Measurements from ENCODE around the gene DCLK1.

DCLK1 gene

GRCh38 chr13:36014763-36015162 is 116.4 kb downstream of the DCLK1 start:
- Histone ChIP-seq H2BK5ac (ENCODE audit: low read length) (no peak overlapping the region), H3K36me3 (ENCODE audit: control insufficient read depth, insufficient read depth, low read length) (no peaks in the 10 kb centered on the region), H3K4ac (ENCODE audit: low read depth, low read length) (no peak overlapping the region), H3K4me3 (ENCODE audit: low read length) (no peak overlapping the region), H2BK15ac (replicated peaks; ENCODE audit: low read depth) (no peak overlapping the region), H3K4me1 (ENCODE audit: control insufficient read depth, low read depth, low read length) (no peaks in the 10 kb centered on the region), H3K27me3 (ENCODE audit: insufficient read depth, low read length, poor library complexity) (no peaks in the 10 kb centered on the region), H4K8ac (ENCODE audit: low read depth, low read length) (no peak overlapping the region), H3K4me2 (ENCODE audit: low read length) (no peak overlapping the region), H3K9ac (ENCODE audit: low read length) (no peak overlapping the region), H3K18ac (ENCODE audit: low read length) (no peak overlapping the region), H3K23ac (ENCODE audit: low read length) (no peak overlapping the region), H2AK5ac (ENCODE audit: low read length) (no peak overlapping the region), H4K5ac (ENCODE audit: low read length) (no peak overlapping the region), H2BK120ac (ENCODE audit: low read depth, low read length) (no peak overlapping the region), H3K27ac (ENCODE audit: low read depth, low read length) (no peak overlapping the region), H3K79me2 (ENCODE audit: control insufficient read depth, insufficient read depth, low read length) (no peaks in the 10 kb centered on the region), H3K79me1 (ENCODE audit: low read length) (no peaks in the 10 kb centered on the region), H3K56ac (ENCODE audit: low read length) (no peak overlapping the region)
- no peak for DNase-seq
- no CpG with 5 or more reads among the region's 3 CpGs for WGBS (ENCODE audit: extremely low coverage, insufficient coverage, low lambda C conversion rate)

GRCh38 chr13:36006894-36007675 is 124.1 kb downstream of the DCLK1 start:
- no peaks in the 10 kb centered on the region for H3K79me2 ChIP-seq (ENCODE audit: control insufficient read depth, insufficient read depth, low read length)
- H3K79me1 ChIP-seq (ENCODE audit: low read length) = no peaks in the 10 kb centered on the region
- no peak overlapping the region for H2BK5ac ChIP-seq (ENCODE audit: low read length)
- no peaks in the 10 kb centered on the region for H3K27me3 ChIP-seq (ENCODE audit: insufficient read depth, low read length, poor library complexity)
- H3K9ac ChIP-seq (ENCODE audit: low read length) = no peak overlapping the region
- H4K5ac ChIP-seq (ENCODE audit: low read length) = no peak overlapping the region
- H3K23ac ChIP-seq (ENCODE audit: low read length) = no peak overlapping the region
- no peak overlapping the region for H4K8ac ChIP-seq (ENCODE audit: low read depth, low read length)
- no peak for DNase-seq
- H2BK120ac ChIP-seq (ENCODE audit: low read depth, low read length) = no peak overlapping the region
- H3K4me3 ChIP-seq (ENCODE audit: low read length) = no peak overlapping the region
- no peaks in the 10 kb centered on the region for H3K4me1 ChIP-seq (ENCODE audit: control insufficient read depth, low read depth, low read length)
- H3K4me2 ChIP-seq (ENCODE audit: low read length) = no peak overlapping the region
- H2BK15ac ChIP-seq (replicated peaks; ENCODE audit: low read depth) = no peak overlapping the region
- H3K18ac ChIP-seq (ENCODE audit: low read length) = no peak overlapping the region
- H3K56ac ChIP-seq (ENCODE audit: low read length) = no peak overlapping the region
- no peak overlapping the region for H2AK5ac ChIP-seq (ENCODE audit: low read length)
- no peaks in the 10 kb centered on the region for H3K36me3 ChIP-seq (ENCODE audit: control insufficient read depth, insufficient read depth, low read length)
- no peak overlapping the region for H3K27ac ChIP-seq (ENCODE audit: low read depth, low read length)
- WGBS (ENCODE audit: extremely low coverage, insufficient coverage, low lambda C conversion rate) = no CpG with 5 or more reads among the region's 5 CpGs
- no peak overlapping the region for H3K4ac ChIP-seq (ENCODE audit: low read depth, low read length)

DNA sequence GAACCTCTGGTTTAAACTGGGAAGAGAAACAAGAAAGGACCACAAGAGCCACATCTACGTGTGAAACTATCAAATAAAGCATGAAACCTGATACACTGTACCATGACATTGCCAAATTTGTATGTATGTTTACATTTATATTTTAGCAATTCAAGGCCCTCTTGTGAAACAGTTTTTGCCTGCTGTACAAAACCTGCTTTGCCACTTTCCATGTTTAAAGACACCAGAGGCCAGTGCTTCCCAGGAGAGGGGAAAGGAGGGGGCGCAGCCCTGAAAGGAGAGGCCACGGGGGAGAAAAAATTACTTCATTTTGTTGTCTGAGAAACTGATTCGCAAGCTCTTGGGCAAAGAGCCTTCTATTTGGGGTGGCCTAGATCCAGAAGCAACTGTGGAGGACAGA is 124.8 kb downstream of the DCLK1 start:
- Histone ChIP-seq H2AK5ac (ENCODE audit: low read length) (no peak overlapping the region), H3K4ac (ENCODE audit: low read depth, low read length) (no peak overlapping the region), H3K23ac (ENCODE audit: low read length) (no peak overlapping the region), H3K4me1 (ENCODE audit: control insufficient read depth, low read depth, low read length) (no peaks in the 10 kb centered on the region), H3K79me1 (ENCODE audit: low read length) (no peaks in the 10 kb centered on the region), H3K4me2 (ENCODE audit: low read length) (no peak overlapping the region), H2BK15ac (replicated peaks; ENCODE audit: low read depth) (no peak overlapping the region), H3K9ac (ENCODE audit: low read length) (no peak overlapping the region), H2BK5ac (ENCODE audit: low read length) (no peak overlapping the region), H2BK120ac (ENCODE audit: low read depth, low read length) (no peak overlapping the region), H3K56ac (ENCODE audit: low read length) (no peak overlapping the region), H4K8ac (ENCODE audit: low read depth, low read length) (peak overlapping the region; percentile 65), H3K36me3 (ENCODE audit: control insufficient read depth, insufficient read depth, low read length) (no peaks in the 10 kb centered on the region), H3K27me3 (ENCODE audit: insufficient read depth, low read length, poor library complexity) (no peaks in the 10 kb centered on the region), H3K79me2 (ENCODE audit: control insufficient read depth, insufficient read depth, low read length) (no peaks in the 10 kb centered on the region), H4K5ac (ENCODE audit: low read length) (no peak overlapping the region), H3K18ac (ENCODE audit: low read length) (no peak overlapping the region), H3K4me3 (ENCODE audit: low read length) (no peak overlapping the region), H3K27ac (ENCODE audit: low read depth, low read length) (no peak overlapping the region)
- WGBS (ENCODE audit: extremely low coverage, insufficient coverage, low lambda C conversion rate) = no CpG with 5 or more reads among the region's 4 CpGs
- no peak for DNase-seq

DNA sequence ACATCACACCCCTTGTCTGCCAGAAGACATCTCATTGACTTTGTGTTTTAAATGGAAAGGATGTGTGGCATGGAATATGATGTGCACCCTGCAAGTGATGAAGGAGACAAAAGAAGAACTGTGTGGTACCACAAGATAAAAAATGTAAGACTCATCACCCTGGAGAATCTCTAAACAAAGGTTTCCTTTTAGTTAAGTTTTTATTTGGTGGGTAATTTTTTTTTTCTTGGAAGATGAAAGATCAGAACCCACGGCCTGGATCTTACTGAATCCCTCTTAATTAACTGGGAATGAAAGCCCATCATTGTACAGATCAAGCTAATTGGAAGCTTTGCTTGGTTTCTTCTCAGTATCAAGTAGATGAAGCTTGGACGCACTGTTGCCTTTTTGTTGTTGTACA is 129.6 kb downstream of the DCLK1 start:
- Histone ChIP-seq H3K4me2 (ENCODE audit: low read length) (no peak overlapping the region), H2BK5ac (ENCODE audit: low read length) (no peak overlapping the region), H2BK15ac (replicated peaks; ENCODE audit: low read depth) (no peak overlapping the region), H3K56ac (ENCODE audit: low read length) (no peak overlapping the region), H4K8ac (ENCODE audit: low read depth, low read length) (no peak overlapping the region), H3K23ac (ENCODE audit: low read length) (no peak overlapping the region), H3K36me3 (ENCODE audit: control insufficient read depth, insufficient read depth, low read length) (no peaks in the 10 kb centered on the region), H3K27me3 (ENCODE audit: insufficient read depth, low read length, poor library complexity) (no peaks in the 10 kb centered on the region), H3K79me2 (ENCODE audit: control insufficient read depth, insufficient read depth, low read length) (no peaks in the 10 kb centered on the region), H3K4me1 (ENCODE audit: control insufficient read depth, low read depth, low read length) (no peaks in the 10 kb centered on the region), H2BK120ac (ENCODE audit: low read depth, low read length) (no peak overlapping the region), H3K27ac (ENCODE audit: low read depth, low read length) (no peak overlapping the region), H2AK5ac (ENCODE audit: low read length) (no peak overlapping the region), H3K9ac (ENCODE audit: low read length) (no peak overlapping the region), H3K79me1 (ENCODE audit: low read length) (no peaks in the 10 kb centered on the region), H4K5ac (ENCODE audit: low read length) (no peak overlapping the region), H3K4ac (ENCODE audit: low read depth, low read length) (no peak overlapping the region), H3K4me3 (ENCODE audit: low read length) (no peak overlapping the region), H3K18ac (ENCODE audit: low read length) (no peak overlapping the region)
- no CpG with 5 or more reads among the region's 2 CpGs for WGBS (ENCODE audit: extremely low coverage, insufficient coverage, low lambda C conversion rate)
- no peak for DNase-seq

DNA sequence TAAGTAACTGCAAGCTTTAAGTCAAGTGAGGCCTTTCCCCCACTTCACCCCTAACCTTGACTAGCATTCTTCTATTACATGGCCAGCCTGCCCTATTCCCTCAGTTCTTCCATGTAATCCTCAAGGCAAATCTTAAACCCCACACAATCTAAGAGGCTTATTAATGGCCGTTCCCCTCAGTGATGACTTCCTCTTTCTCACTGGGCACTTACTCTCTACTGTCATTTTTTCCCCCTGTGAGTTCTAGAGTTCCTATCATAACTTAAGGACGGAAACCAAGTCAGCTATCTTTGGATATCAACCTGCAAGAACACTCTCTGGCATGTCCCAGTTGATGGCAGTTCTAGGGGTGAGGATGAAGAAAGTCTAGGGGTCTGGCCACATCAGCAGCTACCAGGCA is 131.2 kb downstream of the DCLK1 start:
- H3K4me2 ChIP-seq (ENCODE audit: low read length) = no peak overlapping the region
- WGBS (ENCODE audit: extremely low coverage, insufficient coverage, low lambda C conversion rate) = no CpG with 5 or more reads among the region's 2 CpGs
- H3K79me1 ChIP-seq (ENCODE audit: low read length) = no peaks in the 10 kb centered on the region
- H4K5ac ChIP-seq (ENCODE audit: low read length) = no peak overlapping the region
- H3K18ac ChIP-seq (ENCODE audit: low read length) = no peak overlapping the region
- no peak overlapping the region for H3K4ac ChIP-seq (ENCODE audit: low read depth, low read length)
- H2BK120ac ChIP-seq (ENCODE audit: low read depth, low read length) = no peak overlapping the region
- H2AK5ac ChIP-seq (ENCODE audit: low read length) = no peak overlapping the region
- no peaks in the 10 kb centered on the region for H3K79me2 ChIP-seq (ENCODE audit: control insufficient read depth, insufficient read depth, low read length)
- no peaks in the 10 kb centered on the region for H3K27me3 ChIP-seq (ENCODE audit: insufficient read depth, low read length, poor library complexity)
- no peak overlapping the region for H3K23ac ChIP-seq (ENCODE audit: low read length)
- H2BK5ac ChIP-seq (ENCODE audit: low read length) = no peak overlapping the region
- no peak for DNase-seq
- no peaks in the 10 kb centered on the region for H3K36me3 ChIP-seq (ENCODE audit: control insufficient read depth, insufficient read depth, low read length)
- no peak overlapping the region for H3K4me3 ChIP-seq (ENCODE audit: low read length)
- no peak overlapping the region for H3K56ac ChIP-seq (ENCODE audit: low read length)
- H4K8ac ChIP-seq (ENCODE audit: low read depth, low read length) = no peak overlapping the region
- no peak overlapping the region for H3K27ac ChIP-seq (ENCODE audit: low read depth, low read length)
- no peaks in the 10 kb centered on the region for H3K4me1 ChIP-seq (ENCODE audit: control insufficient read depth, low read depth, low read length)
- H3K9ac ChIP-seq (ENCODE audit: low read length) = no peak overlapping the region
- no peak overlapping the region for H2BK15ac ChIP-seq (replicated peaks; ENCODE audit: low read depth)

- Histone ChIP-seq H3K9ac (ENCODE audit: low read length) (no peak overlapping the region), H2BK5ac (ENCODE audit: low read length) (no peak overlapping the region), H2BK120ac (ENCODE audit: low read depth, low read length) (no peak overlapping the region), H3K4me3 (ENCODE audit: low read length) (no peak overlapping the region), H3K4me1 (ENCODE audit: control insufficient read depth, low read depth, low read length) (no peaks in the 10 kb centered on the region), H3K23ac (ENCODE audit: low read length) (no peak overlapping the region), H3K79me2 (ENCODE audit: control insufficient read depth, insufficient read depth, low read length) (no peaks in the 10 kb centered on the region), H4K5ac (ENCODE audit: low read length) (no peak overlapping the region), H2BK15ac (replicated peaks; ENCODE audit: low read depth) (no peak overlapping the region), H2AK5ac (ENCODE audit: low read length) (no peak overlapping the region), H3K56ac (ENCODE audit: low read length) (no peak overlapping the region), H3K4me2 (ENCODE audit: low read length) (no peak overlapping the region), H3K79me1 (ENCODE audit: low read length) (no peaks in the 10 kb centered on the region), H4K8ac (ENCODE audit: low read depth, low read length) (no peak overlapping the region), H3K4ac (ENCODE audit: low read depth, low read length) (no peak overlapping the region), H3K36me3 (ENCODE audit: control insufficient read depth, insufficient read depth, low read length) (no peaks in the 10 kb centered on the region), H3K27ac (ENCODE audit: low read depth, low read length) (no peak overlapping the region), H3K18ac (ENCODE audit: low read length) (no peak overlapping the region), H3K27me3 (ENCODE audit: insufficient read depth, low read length, poor library complexity) (no peaks in the 10 kb centered on the region)
- DNase-seq = no peak
- no CpG with 5 or more reads among the region's 3 CpGs for WGBS (ENCODE audit: extremely low coverage, insufficient coverage, low lambda C conversion rate)
Measured at GRCh38 chr13:35996360-35996759, 134.8 kb downstream of the DCLK1 start.

Data from mesendoderm (in vitro differentiated cells).